WERI-Rb-1 (cell line): ENCODE data around the gene DIRAS1.

Experiments
- DNase-seq: peaks from one replicate; pipeline ENCODE4 v3.0.0-alpha.2; 2020
- H3K27ac ChIP-seq: fragments of 250-450 bp; sonication (Bioruptor Pico); 2 replicates; pipeline ENCODE4 v1.5.1; 2020; ENCODE audit warnings: mild to moderate bottlenecking, moderate library complexity
- H3K27me3 ChIP-seq: fragments of 250-450 bp; sonication (Bioruptor Pico); 2 replicates; pipeline ENCODE4 v1.5.1; 2021; ENCODE audit warnings: mild to moderate bottlenecking, low read depth, moderate library complexity; ENCODE audit not compliant: insufficient read depth, severe bottlenecking
- H3K36me3 ChIP-seq: fragments of 250-450 bp; sonication (Bioruptor Pico); 2 replicates; pipeline ENCODE4 v1.5.1; 2020; ENCODE audit warnings: mild to moderate bottlenecking, moderate library complexity
- H3K4me3 ChIP-seq: 2 replicates; pipeline ENCODE4 v1.5.1; 2011; ENCODE audit warnings: low read depth, mild to moderate bottlenecking, control low read depth, low read length
- H3K9me3 ChIP-seq: fragments of 250-450 bp; sonication (Bioruptor Pico); 2 replicates; pipeline ENCODE4 v1.5.1; 2021; ENCODE audit warnings: mild to moderate bottlenecking, moderate library complexity; ENCODE audit not compliant: severe bottlenecking
- TF ChIP-seq, protein P1 (sequence below): IDR thresholded peaks from 2 replicates; pipeline ENCODE4 v1.5.1; 2011; ENCODE audit warnings: low read depth, mild to moderate bottlenecking, control low read depth, inconsistent platforms, low read length

The DIRAS1 gene

GRCh38 chr19:2739602-2740313, 18.6 kb upstream of the DIRAS1 start, which contains the start of gene SLC39A3:
TSS of gene SLC39A3 (minus strand) at chr19:2740017. CDS start at chr19:2737257, 2,760 bp downstream.
- TF ChIP-seq, protein P1, sequence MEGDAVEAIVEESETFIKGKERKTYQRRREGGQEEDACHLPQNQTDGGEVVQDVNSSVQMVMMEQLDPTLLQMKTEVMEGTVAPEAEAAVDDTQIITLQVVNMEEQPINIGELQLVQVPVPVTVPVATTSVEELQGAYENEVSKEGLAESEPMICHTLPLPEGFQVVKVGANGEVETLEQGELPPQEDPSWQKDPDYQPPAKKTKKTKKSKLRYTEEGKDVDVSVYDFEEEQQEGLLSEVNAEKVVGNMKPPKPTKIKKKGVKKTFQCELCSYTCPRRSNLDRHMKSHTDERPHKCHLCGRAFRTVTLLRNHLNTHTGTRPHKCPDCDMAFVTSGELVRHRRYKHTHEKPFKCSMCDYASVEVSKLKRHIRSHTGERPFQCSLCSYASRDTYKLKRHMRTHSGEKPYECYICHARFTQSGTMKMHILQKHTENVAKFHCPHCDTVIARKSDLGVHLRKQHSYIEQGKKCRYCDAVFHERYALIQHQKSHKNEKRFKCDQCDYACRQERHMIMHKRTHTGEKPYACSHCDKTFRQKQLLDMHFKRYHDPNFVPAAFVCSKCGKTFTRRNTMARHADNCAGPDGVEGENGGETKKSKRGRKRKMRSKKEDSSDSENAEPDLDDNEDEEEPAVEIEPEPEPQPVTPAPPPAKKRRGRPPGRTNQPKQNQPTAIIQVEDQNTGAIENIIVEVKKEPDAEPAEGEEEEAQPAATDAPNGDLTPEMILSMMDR: 0 out of 2 replicates have a peak, but pooled peaks have one; percentile 10
- Histone ChIP-seq H3K27ac (peak within 1 kb of the TSS; percentile 85), H3K4me3 (peak within 1 kb of the TSS; percentile 81), H3K9me3 (no peaks in the 10 kb centered on the region), H3K36me3 (peaks cover 28% of the 10 kb centered on the region), H3K27me3 (no peaks in the 10 kb centered on the region)
- DNase-seq: peak; percentile 99

DNA sequence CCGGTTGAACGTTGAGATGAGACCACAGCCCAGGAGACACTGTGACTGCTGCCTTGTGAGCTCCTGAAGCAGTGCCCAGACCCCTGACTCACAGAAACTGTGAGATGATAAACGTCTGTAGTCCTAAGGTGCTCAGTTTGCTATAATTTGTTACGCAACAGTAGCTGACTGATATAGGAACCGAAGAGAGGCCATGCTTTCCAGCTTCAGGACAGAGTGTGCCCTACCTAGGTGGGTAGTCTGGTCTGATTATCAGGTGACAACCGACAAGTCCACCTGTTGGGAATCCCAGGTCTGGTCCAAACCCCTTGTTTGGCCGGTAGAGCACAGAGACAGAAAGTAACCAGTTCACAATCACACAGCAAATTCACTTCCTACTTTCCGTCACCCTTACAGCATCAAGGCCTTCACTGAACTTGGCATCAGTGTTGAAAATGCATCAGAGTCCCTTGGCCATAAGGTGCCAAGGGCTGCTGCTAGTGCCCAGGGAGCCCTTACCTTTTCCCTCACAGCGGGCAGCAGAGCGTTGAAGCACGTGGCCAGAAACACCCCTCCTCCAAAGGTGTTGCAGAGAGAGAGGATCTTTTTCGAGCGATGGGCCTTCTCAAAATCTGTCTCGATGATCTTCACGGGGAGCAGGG, 15.5 kb upstream of the DIRAS1 start:
- TF ChIP-seq, protein P1: no peak
- Histone ChIP-seq H3K9me3 (no peaks in the 10 kb centered on the region), H3K27ac (no peak overlapping the region), H3K4me3 (no peak overlapping the region), H3K36me3 (peaks cover 48% of the 10 kb centered on the region), H3K27me3 (no peaks in the 10 kb centered on the region)
- no peak for DNase-seq

GRCh38 chr19:2735374-2735773, 14.2 kb upstream of the DIRAS1 start:
- H3K36me3 ChIP-seq: peaks cover 48% of the 10 kb centered on the region
- no peaks in the 10 kb centered on the region for H3K27me3 ChIP-seq
- DNase-seq: no peak
- TF ChIP-seq, protein P1: no peak
- no peak overlapping the region for H3K27ac ChIP-seq
- no peak overlapping the region for H3K4me3 ChIP-seq
- no peaks in the 10 kb centered on the region for H3K9me3 ChIP-seq

DNA sequence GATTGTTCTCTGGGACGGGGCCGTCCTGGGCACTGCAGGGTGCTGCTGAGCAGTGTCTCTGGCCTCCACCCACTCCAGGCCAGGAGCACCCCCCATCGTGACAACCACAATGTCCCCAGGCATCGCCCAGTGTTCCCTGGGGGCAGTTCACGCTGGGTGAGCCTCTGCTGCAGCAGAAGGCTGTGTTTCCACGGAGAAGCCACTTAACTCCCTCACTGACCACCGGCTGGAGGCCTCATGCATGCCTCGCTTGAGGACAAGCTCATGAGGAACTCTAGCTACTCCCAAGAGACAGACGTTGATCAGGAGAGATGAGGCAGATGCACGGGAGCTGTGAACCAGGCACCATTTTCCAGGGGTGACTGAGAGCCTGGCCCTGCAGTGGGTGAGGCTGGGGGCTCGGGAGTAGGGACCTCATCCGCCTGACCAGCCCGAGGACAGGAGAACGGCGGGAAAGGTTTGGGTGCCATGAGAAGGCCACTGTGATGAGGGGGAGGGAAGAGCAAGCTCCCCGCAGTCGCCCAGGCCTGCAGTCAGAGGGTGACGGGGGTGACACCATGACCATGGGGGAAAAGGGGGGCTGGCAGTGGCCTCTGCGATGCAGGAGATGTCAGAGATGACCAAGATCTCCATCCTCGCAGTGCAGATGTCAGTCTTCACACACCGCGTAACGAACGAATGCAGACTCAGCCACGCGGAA, 13.6 kb upstream of the DIRAS1 start:
- Histone ChIP-seq H3K36me3 (peaks cover 48% of the 10 kb centered on the region), H3K4me3 (no peak overlapping the region), H3K9me3 (no peaks in the 10 kb centered on the region), H3K27ac (no peak overlapping the region), H3K27me3 (no peaks in the 10 kb centered on the region)
- DNase-seq: no peak
- TF ChIP-seq, protein P1: no peak

- Histone ChIP-seq H3K27me3 (no peaks in the 10 kb centered on the region), H3K36me3 (peaks cover 48% of the 10 kb centered on the region), H3K9me3 (no peaks in the 10 kb centered on the region), H3K27ac (no peak overlapping the region), H3K4me3 (no peak overlapping the region)
- DNase-seq: no peak
- TF ChIP-seq, protein P1: no peak
Measured at GRCh38 chr19:2733930-2734588, 12.9 kb upstream of the DIRAS1 start.
